ENCODE measurements around the gene ACSF3. TPM values are rescaled to one million over a fixed set of nuclear protein-coding genes. Genes with fewer than 3 reads are reported as not detected.

Gene ACSF3
- total and polyA plus RNA-seq, 2 donors (not counting 1 experiment from before 2014, with no cell fraction given): 45.2 to 113 TPM

- WGBS (ENCODE audit: insufficient coverage): 81% methylated on average over 16 of the region's 18 CpGs
- ChIA-PET POLR2A (interaction anchor here (0.5 to 1.2 kb wide), 4 partner anchors 50 to 675 kb away, joined by 3 to 4 read pairs (median 3); partner anchors contain the start of gene APRT), CTCF (interaction anchor here (0.6 to 2.7 kb wide), 25 partner anchors 8 to 529 kb away, joined by 3 to 31 read pairs (median 4); partner anchors contain the start of genes ACSF3, APRT, CTU2 and IL17C)
- H3K27ac Mint-ChIP-seq: no peak overlapping the region
- H3K4me2 ChIP-seq (replicated peaks; ENCODE audit: low read depth, low read length, poor library complexity, severe bottlenecking): peak overlapping the region; percentile 63
- intact Hi-C loops (cut with micrococcal nuclease): loop anchor here (1.0 kb wide), 3 partner anchors 225 to 430 kb away; no protein-coding TSS in a partner anchor
- no peak overlapping the region for H3K9ac ChIP-seq (ENCODE audit: low read length)
- peaks cover 20% of the 10 kb centered on the region for H3K4me1 Mint-ChIP-seq
- ATAC-seq (ENCODE audit: low read depth): no peak
- peaks cover 0 to 5% (median 0%) of the 10 kb centered on the region in 3 donors for H3K9me3 ChIP-seq (ENCODE audit: control extremely low read depth in 1 of 3, control insufficient read depth in 2 of 3, insufficient read depth in 1 of 3, low read length in 2 of 3)
- H3K4me3 ChIP-seq (ENCODE audit: control extremely low read depth in 1 of 5, extremely low read depth in 1 of 5, insufficient read depth in 1 of 5, low read depth in 2 of 5, low read length in 4 of 5): no peak overlapping the region
- no peaks in the 10 kb centered on the region for H3K36me3 ChIP-seq (replicated peaks in 1 of 2; ENCODE audit: control extremely low read depth in 1 of 2, control insufficient read depth in 1 of 2, extremely low read depth in 1 of 2, insufficient read depth in 2 of 2, low read length in 1 of 2)
- peaks cover 6% of the 10 kb centered on the region for H3K79me2 ChIP-seq (ENCODE audit: control insufficient read depth, insufficient read depth, low read length)
- H3K27me3 ChIP-seq (replicated peaks in 1 of 4; ENCODE audit: control extremely low read depth in 1 of 4, control insufficient read depth in 3 of 4, insufficient read depth in 4 of 4, low read length in 3 of 4): peaks cover 0 to 31% (median 13%) of the 10 kb centered on the region in 4 experiments
- no peak overlapping the region for H2AFZ ChIP-seq (ENCODE audit: insufficient read depth, low read depth, low read length, poor library complexity, severe bottlenecking)
- H4K20me1 ChIP-seq (ENCODE audit: control insufficient read depth, insufficient read depth, low read length, poor library complexity, severe bottlenecking): peaks cover 37% of the 10 kb centered on the region
- H3K4me1 ChIP-seq (ENCODE audit: control insufficient read depth in 2 of 2, insufficient read depth in 2 of 2, low read length in 2 of 2): peaks cover 29 to 42% of the 10 kb centered on the region in 2 donors
- TF ChIP-seq, protein P1, sequence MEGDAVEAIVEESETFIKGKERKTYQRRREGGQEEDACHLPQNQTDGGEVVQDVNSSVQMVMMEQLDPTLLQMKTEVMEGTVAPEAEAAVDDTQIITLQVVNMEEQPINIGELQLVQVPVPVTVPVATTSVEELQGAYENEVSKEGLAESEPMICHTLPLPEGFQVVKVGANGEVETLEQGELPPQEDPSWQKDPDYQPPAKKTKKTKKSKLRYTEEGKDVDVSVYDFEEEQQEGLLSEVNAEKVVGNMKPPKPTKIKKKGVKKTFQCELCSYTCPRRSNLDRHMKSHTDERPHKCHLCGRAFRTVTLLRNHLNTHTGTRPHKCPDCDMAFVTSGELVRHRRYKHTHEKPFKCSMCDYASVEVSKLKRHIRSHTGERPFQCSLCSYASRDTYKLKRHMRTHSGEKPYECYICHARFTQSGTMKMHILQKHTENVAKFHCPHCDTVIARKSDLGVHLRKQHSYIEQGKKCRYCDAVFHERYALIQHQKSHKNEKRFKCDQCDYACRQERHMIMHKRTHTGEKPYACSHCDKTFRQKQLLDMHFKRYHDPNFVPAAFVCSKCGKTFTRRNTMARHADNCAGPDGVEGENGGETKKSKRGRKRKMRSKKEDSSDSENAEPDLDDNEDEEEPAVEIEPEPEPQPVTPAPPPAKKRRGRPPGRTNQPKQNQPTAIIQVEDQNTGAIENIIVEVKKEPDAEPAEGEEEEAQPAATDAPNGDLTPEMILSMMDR (IDR thresholded peaks at IDR 0.05): no peak
- no peak for TF ChIP-seq EZH2 (IDR thresholded peaks at IDR 0.05; ENCODE audit: borderline replicate concordance, insufficient read depth, low read depth, low read length, poor library complexity, severe bottlenecking)
- H3K9me3 Mint-ChIP-seq (ENCODE audit: insufficient read depth): no peaks in the 10 kb centered on the region
- H3K27me3 Mint-ChIP-seq: peaks cover 4% of the 10 kb centered on the region
- H3K4me3 Mint-ChIP-seq: no peak overlapping the region
- DNase-seq: peak; percentile 40
- H3K27ac ChIP-seq (ENCODE audit: low read length in 2 of 2): no peak overlapping the region
Measured at GRCh38 chr16:89166696-89167424, 73.2 kb downstream of the ACSF3 start.

All from B cell (primary cell).